Adrenal gland (tissue), 5 donors: ENCODE measurements around the gene WNT5B.

Source experiments
- POLR2A ChIP-seq, 2 donors: fragments of 450-650 bp; IDR thresholded peaks; one replicate each; pipeline ENCODE4 v1.6.1; 2017; ENCODE audit warnings: antibody characterized with exemption in 2 of 2, mild to moderate bottlenecking in 2 of 2, moderate library complexity in 1 of 2
- TF ChIP-seq, protein P1 (sequence below), 6 experiments: fragments of 450-650 bp in 4 of 6; fragments of 200-600 bp in 2 of 6; sonication (generic) in 1 of 6; IDR thresholded peaks; 1 replicate in 5 of 6; 2 replicates in 1 of 6; pipeline versions ENCODE4 v1.5.1 to v1.8.0; 2016 to 2021; ENCODE audit warnings: antibody characterized with exemption in 6 of 6, mild to moderate bottlenecking in 2 of 6, moderate library complexity in 1 of 6
- donor health status: DM: no; HTN: no; CAD: no.

DNA sequence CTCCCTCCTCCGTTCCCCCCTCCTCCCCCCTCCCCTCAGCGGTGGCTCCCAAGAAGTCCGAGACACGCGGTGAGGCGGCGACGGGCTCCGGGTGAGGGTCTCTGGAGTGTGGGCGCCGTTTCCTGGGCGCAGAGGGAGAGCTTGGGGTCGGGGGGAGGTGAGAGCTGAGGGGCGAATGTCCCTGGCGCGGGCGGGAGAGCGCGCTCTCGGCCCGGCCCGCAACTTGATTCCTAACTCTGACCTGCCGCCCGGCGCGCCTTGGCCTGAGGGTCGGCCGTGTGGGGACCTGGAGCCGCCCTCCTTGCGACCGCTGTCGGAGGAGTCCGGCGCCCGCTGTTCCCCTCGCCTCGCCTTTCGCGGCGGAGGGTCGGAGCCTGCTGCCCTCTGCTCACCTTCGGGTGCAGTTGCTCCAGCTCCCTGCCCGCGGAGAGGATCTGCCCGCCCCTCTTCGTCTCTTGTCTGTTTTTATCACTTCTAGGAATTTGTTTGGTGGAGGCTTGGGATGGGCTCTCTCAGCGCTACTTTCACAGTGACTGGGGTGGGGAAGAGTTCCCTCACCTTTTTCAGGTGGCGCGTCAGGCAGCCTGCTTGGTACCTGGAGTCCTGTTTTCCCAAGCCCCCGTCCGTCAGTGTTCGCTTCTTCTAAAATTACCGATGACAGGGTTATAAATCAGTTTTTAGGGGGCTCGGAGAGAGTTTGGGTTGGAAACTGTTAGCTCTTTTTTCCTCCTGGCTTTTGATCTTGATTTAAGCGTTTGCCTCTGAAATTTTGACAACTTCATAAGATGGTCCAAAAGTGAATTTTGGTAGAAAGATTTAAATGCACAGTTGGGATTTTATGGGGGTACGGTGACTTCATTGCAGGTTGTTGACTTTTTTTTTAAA, 62.3 kb downstream of the WNT5B start:
- TF ChIP-seq, protein P1, sequence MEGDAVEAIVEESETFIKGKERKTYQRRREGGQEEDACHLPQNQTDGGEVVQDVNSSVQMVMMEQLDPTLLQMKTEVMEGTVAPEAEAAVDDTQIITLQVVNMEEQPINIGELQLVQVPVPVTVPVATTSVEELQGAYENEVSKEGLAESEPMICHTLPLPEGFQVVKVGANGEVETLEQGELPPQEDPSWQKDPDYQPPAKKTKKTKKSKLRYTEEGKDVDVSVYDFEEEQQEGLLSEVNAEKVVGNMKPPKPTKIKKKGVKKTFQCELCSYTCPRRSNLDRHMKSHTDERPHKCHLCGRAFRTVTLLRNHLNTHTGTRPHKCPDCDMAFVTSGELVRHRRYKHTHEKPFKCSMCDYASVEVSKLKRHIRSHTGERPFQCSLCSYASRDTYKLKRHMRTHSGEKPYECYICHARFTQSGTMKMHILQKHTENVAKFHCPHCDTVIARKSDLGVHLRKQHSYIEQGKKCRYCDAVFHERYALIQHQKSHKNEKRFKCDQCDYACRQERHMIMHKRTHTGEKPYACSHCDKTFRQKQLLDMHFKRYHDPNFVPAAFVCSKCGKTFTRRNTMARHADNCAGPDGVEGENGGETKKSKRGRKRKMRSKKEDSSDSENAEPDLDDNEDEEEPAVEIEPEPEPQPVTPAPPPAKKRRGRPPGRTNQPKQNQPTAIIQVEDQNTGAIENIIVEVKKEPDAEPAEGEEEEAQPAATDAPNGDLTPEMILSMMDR (IDR thresholded peaks at IDR 0.05) = no peak
- TF ChIP-seq POLR2A (IDR thresholded peaks at IDR 0.05) = no peak
